NCI-H748 (cell line): Measurements from ENCODE around the gene TRAPPC10.

Experiments
- DNase-seq: peaks from one replicate; lab custom pipeline; 2025; ENCODE audit not compliant: unreplicated experiment; lab: John Stamatoyannopoulos, UW

Gene TRAPPC10

DNA sequence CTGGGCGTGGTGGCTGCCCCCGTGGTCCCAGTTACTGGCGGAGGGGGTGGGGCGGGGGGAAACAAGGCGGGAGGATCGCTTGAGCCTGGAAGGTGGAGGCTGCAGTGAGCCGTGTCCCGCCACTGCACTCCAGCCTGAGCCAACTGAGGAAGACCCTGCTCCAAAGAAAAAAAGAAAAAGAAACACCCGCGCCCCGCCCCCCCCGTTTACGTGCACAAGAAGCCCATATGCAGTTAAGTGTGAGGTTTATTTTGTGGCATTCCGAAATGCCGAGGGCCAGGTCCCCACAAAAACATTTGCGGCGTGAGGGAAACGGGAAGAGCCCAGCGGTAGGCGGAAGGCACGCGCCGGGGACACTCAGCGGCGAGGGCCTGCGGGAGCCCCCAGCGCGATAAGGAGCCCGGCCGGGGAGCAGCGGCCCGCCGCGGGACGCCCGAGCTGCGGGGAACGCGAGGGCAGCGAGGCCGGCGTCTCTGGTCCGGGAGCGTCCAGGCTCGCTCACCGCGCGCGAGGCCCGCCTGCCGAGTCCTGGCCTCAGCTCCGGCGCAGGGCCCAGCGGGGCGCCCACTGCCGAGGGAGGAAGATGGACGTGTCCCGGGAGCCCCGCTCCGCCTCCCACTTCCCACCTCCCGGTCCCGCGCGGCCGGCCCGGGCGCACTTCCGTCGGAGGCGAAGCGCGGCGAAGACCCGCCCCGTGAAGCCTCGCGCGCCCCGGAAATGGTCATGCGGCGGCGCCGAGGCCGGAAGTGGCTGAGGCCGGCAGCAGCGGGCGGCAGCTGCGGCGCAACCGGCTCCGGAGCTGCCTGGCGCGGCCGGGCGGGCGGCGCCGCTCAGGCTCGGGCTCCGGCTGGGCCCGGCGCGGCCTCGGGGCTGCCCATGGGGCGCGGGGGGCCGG is at the start of gene TRAPPC10:
Gene TRAPPC10, plus strand, starts transcription at position 731 of the 895 bp plus-strand sequence. CDS start 185 bp downstream, outside the sequence.
- DNase-seq, result peak; percentile 88

- DNase-seq, result no peak
Measured at GRCh38 chr21:43965911-43966585, 46.1 kb upstream of the TRAPPC10 start.

DNA sequence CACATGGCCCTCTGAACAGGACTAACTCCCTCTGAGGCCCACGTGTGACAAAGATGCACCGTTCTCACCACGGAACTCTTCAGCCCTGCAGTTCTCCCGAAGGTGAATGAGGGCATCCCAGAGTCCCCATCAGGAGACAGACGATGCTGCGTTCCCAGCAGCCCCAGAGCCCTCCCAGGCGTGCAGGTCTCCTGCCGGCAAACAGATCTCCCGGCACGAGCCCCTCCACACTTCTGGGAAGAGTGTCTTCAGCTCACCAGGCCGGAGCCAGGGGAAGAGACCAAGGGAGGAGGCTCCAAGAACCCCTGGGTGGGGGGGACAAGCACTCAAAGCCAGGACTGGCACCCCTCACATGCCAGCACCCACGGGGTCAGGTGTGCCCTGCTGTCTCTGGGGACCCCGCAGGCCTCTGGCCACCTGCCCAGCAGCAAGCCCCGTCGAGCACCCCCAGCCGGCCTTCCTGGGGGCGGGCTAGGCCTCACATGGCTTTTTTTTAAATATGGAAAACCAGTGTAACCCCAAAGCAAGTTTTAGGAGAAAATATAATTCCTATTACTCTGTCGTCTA is 45.1 kb upstream of the TRAPPC10 start:
- no peak for DNase-seq

- DNase-seq, result no peak
Measured at GRCh38 chr21:43967981-43968380, 44.1 kb upstream of the TRAPPC10 start.

GRCh38 chr21:43968410-43969114 is 43.5 kb upstream of the TRAPPC10 start:
- no peak for DNase-seq

- DNase-seq, result no peak
Measured at GRCh38 chr21:43969115-43969444, 43.0 kb upstream of the TRAPPC10 start.

GRCh38 chr21:43970551-43970950 is 41.6 kb upstream of the TRAPPC10 start:
- DNase-seq, result no peak

- DNase-seq, result no peak
Measured at GRCh38 chr21:43971201-43971991, 40.7 kb upstream of the TRAPPC10 start.

- DNase-seq, result no peak
Measured at GRCh38 chr21:43971992-43972255, 40.2 kb upstream of the TRAPPC10 start.

- DNase-seq, result no peak
Measured at GRCh38 chr21:43972850-43973633, 39.1 kb upstream of the TRAPPC10 start.

DNA sequence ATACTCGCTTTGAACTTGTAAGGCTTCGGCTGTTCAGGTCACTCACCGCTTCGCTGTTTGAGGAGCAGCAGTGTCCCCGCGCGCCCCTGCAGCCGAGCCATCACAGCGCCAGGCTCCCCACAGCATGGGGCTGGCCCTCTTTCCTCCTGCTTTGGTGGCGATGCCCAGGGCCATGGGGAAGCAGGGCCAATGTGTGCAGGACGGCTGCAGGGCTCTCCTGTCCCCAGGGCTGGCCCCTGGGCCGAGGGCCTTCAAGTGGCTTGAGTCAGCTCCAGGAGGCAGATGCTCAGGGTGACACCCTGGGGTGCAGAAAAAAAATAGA is 38.5 kb upstream of the TRAPPC10 start:
- no peak for DNase-seq

GRCh38 chr21:43974791-43975468 is 37.2 kb upstream of the TRAPPC10 start:
- no peak for DNase-seq

- peak; percentile 56 for DNase-seq
Measured at GRCh38 chr21:43975469-43976098, 36.5 kb upstream of the TRAPPC10 start.

DNA sequence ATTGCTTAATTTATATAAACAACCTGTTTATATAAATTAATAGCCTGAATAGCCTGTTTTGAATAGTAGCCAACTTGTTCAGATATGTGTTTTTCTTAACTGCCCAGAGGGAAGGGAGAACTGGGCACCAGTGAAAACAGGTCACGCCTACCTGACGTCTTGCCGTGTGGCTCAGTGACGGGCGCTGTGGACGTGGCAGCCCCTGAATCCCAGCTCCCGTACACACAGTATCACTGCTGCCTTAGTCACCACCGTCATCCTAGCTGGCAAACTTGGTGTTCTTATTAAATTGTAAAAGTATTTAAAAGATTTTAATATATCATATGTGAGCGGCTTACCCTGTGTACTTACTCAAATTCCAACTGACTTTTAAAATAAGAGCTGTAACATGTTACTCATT is 35.4 kb upstream of the TRAPPC10 start:
- DNase-seq, result no peak

GRCh38 chr21:43978060-43978459 is 34.0 kb upstream of the TRAPPC10 start:
- no peak for DNase-seq

- no peak for DNase-seq
Measured at GRCh38 chr21:43979654-43980053, 32.5 kb upstream of the TRAPPC10 start.

GRCh38 chr21:43981151-43981870 is 30.8 kb upstream of the TRAPPC10 start:
- DNase-seq, result no peak

DNA sequence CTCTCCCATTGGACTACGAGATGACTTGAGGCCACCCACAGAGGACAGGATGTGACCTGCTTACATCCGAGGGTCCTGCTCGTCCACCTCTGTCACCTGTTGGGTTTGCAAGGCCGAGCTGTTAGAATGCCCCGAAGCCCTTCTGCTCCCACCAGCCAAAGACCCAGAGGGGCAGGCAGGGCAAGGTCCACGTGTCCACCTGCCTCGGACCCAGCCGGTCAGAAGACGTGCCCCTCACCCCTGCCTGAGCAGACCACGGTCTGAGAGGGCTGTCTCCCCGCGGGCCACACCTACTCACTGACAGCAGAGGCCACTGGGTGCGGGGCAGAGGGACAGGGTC is 30.3 kb upstream of the TRAPPC10 start:
- no peak for DNase-seq
